Tongue (tissue), 2 donors: ENCODE results near the gene SLIT1. TPM values are rescaled to one million over a fixed set of nuclear protein-coding genes. Genes with fewer than 3 reads are reported as not detected.
A peak's percentile ranks its signal among the peaks of the same experiment; 100 is the strongest.

Experiments used
- DNase-seq: peaks from one replicate; pipeline ENCODE4 v3.0.0-alpha.2; 2015
- total RNA-seq: library from RNA; depleted of rRNA; stranded (reverse); fragments of >200 nt; gene quantifications from one replicate; pipeline ENCODE4 v1.2.3, GENCODE V29; 2014

The SLIT1 gene
- total RNA-seq, 1 donor from 2014 or later = 0.72 TPM

DNA sequence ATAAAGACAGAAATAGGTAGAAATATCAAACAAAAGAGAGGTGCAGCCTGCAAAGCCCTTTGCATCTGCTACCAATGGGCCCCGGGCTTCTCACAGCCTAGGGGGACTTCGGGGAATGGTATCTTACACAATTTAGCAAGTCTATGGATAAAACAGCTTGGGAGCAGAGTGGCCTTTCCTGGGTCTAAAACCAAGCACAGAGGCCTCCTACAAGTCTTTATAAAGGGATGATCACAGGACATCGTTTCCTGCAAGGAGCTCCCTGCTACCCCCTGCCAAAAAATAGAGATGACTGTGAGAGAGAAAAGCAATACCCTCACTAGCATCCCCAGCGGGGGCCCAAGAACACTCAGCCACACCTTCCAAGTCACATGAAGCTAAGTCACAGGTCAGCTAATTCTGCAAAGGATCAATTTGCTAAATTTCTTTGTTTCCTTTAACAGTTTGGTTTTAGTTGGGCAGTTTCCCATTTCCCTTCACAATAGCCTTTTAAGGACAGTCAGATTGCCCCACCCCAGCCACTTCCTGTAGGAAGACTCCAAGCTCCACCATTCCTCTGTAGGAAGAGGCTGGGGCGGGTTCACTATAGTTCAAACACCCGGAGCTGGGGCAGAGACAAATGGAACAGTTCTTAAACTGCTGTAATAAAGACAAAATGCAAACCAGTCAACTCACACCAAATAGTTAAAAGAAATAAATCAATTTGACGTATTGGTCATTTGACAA lies 105.5 kb downstream of the SLIT1 start:
- no peak for DNase-seq

GRCh38 chr10:97079448-97079847 lies 106.3 kb downstream of the SLIT1 start:
- no peak for DNase-seq

GRCh38 chr10:97078938-97079445 lies 106.8 kb downstream of the SLIT1 start:
- DNase-seq = no peak

DNA sequence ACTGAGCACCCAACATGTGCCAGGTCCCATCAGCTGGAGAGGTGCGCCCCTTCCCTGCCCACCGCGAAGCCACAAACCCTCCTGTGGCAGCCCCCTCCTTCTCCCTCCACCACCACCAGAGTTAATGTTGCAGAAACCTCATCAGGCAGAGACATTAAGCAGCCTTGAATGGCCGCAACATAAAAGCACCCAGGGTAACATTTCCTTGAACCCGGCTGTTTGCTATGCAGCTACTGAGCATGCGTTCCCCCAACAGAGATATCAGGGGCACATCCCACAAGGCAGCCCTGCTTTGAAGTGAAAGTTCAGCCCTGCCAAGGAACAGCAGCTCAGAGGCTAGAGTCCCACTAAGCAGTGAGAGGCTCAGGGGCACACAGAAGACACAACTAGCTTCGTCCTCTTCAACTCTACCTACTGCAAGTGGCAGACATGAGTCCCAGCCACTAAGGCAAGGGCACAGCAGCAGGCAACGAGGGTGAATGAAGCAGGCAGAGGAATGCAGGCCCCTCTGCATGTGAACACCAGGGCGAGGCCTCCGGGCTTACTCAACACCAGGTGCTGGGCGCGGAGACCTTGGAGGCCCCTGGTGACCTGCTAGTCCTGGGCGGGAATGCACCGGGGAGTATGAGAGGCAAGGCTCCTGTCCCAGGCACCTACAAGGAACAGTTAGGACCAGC lies 107.4 kb downstream of the SLIT1 start:
- DNase-seq = no peak

DNA sequence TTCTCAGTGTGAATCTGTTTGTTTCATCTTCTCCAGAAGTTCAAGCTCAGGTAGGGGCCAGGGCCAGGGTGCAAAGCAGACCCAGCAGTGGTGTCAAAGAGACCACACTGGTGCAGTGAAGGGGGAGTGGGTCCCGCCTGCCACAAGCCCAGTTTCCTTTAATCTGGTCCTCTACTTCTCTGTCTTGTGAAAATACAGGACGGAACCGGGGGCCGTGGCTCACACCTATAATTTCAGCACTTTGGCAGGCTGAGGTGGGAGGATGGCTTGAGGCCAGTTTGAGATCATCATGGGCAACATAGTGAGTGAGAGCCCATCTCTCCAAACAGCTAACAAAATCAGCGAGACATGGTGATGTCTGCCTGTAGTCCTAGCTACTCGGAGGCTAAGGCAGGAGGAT lies 109.0 kb downstream of the SLIT1 start:
- no peak for DNase-seq

DNA sequence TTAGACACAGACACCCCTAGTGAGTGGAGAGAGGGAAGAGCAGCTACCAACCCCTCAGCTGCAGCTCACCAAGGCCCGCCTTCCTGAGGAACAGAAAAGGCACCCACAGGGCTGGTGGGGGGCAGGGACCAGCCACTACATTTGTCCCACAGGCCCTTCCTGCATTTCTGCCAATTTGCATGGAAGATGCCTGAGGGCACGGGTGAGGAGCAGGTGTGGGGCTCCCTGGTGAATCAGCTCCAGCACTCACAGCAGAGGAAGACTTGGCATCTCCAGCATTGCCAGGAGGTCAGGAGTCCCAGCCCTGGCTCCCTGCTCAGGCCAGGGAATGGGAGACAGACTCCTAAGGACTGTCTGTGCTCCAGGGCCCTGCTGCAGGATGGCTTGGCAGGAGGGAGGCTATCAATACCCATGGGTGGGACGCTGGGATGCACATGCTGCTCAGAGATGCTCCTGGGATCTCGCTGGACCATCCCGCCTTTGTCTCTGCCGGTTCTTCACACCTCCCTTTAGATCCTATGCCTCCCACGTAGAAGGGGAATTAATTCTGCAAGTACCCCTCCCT lies 109.7 kb downstream of the SLIT1 start:
- DNase-seq = no peak

GRCh38 chr10:97075421-97075820 lies 110.3 kb downstream of the SLIT1 start:
- DNase-seq = no peak

DNA sequence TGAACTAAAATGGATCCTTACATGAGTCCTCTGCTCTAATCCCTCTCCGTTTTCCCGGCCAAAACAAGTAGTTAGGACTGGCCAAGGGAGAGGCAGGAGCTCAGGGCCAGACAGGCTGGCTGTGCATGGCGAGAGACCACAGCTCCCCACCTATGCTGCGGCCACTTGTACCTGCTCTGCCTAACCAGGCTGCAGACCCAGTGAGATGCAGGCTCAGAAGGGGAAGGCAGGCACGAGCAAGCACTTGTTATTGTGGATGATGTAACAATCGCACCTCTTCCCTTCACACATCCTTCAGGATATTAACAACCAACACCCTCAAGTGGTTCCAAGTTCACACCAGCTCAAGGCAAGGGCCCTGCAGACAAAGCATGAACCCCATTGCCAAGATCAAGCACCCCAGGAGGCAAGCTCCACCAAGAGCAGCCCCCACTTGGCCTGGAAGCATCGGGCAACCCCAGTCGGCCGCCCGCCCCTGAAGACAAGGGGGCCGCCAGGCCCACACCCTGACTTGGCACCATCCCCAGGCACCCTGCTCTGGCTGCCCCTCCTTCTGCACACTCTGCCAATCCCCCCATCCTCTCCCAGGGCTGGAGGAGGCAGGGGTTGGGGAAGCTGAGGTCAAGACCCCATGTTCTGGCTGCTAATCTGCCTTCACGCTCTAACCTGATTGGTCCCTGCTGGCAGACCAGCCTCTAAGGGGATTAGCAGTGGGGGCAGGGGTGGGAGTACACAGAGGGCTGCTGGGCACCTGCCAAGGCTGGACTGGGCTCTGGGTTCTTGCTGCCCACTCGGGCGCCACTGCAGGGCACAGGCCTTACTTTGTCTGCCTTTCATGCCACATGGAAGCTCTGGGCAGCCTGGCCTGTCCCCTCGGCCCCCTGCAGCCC lies 111.3 kb downstream of the SLIT1 start:
- DNase-seq = no peak

DNA sequence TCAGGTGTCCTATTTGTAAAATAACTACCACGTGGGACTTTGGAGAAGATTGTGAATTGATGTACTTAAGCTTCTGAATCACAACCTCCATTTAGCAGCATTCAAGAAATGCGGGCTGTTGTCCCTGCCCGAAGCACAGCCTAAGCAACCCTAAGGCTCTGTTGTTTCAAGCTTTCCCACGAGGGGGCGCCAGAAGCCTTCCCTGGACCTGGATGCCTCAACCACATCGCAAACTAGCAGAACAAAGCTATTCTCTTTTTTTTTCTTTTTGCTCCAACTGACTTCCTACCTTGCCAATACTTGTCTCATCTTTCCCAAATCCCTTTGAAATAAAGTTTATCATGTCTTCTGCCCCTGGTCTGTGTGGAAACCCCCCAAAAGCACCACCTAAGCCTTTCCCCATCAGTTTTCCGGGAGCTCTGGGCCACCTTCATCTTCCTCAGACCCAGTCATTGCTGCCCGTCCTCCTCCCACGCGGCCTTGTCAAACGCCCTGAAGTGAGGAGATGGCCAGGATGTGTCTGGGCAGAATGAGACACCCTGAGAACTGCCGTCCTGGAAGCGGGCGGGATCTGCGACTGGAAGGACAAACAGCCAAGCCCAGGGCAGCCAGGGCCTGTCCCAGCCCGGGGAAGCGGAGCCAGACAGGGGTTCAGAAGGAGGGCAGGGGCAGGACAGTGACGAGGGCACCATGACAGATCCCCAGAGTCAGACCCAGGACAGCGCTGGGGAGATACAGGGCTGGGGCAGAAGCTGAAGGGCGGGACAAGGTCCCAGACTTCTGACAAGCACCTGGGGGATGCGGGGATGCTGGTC lies 112.7 kb downstream of the SLIT1 start:
- peak; percentile 93 for DNase-seq

- no peak for DNase-seq
Observed at GRCh38 chr10:97071496-97071895, 114.3 kb downstream of the SLIT1 start.

- DNase-seq = no peak
Observed at GRCh38 chr10:97069576-97070362, 116.0 kb downstream of the SLIT1 start.

- no peak for DNase-seq
Observed at GRCh38 chr10:97069026-97069425, 116.7 kb downstream of the SLIT1 start.

DNA sequence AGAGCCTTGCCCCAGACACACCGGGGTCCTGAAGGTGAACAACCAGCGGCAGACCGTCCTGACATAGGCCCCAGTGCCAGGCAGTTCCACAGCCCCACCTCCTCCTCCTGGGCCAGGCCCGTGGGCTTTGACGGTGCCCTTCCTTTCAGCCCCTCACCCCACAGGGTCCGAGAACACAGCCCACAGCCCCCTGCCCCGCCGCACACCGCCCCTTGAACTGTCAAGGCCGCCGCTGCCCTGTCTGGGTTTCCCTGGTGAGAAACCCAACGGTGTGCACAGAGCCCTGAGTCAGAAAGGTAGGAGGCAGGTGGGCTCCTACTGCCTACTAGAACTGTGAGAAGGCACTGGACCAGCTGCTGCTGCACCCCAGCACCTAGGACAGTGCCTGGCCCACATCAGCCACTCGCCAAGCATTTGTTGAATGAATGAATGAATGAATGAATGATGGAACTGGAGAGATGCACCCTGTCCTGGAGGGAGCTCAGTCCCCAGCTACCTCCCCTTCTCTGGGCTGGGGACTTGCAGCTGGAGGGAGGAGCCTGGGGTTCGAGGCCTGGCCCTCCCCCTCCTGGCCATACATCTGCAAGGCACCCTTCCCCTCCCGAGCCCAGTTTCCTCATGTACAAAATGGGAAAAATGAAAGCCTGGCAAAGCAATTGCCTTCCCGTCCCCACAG lies 117.9 kb downstream of the SLIT1 start:
- no peak for DNase-seq

DNA sequence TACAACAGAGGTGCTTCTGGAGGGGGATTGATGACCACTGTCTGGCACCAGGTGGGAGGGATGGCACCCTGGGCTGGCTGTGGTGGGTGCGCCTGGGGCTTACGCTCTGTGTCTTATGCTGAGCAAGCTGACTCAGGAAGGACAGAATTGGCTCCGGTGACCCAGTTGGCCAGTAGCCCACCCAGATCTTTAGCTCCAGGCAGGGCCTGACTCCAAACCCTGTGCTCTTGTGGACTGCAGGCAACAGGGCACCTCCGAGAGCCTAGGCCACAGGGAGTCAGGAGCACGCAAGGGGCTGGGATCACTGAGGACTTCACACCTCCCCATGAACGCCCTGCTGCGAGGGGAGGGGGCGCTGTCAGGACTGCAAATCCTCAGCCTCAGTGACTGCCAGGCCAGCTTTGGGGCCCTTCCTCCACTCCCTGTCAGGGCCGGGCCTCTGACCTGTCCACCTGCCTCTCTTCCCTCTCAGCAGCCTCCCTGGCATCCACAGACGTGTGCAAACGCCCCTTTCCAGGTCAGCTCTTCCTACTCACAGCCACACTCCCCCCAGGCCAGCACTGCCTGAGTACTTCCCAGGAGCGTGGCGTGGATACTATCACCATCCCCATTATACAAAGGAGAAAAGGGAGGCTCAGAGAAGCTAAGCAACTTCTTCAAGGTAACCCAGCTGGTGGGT lies 118.7 kb downstream of the SLIT1 start:
- no peak for DNase-seq

GRCh38 chr10:97065686-97066660 lies 119.8 kb downstream of the SLIT1 start:
- no peak for DNase-seq

GRCh38 chr10:97065128-97065527 lies 120.6 kb downstream of the SLIT1 start:
- DNase-seq = no peak

GRCh38 chr10:97063983-97064837 lies 121.5 kb downstream of the SLIT1 start:
- no peak for DNase-seq
